ENCODE results near the gene IGDCC3.

GRCh38 chr15:65382921-65383320 is 5.1 kb upstream of the IGDCC3 start:
- no peak for TF ChIP-seq YY1 (IDR thresholded peaks at IDR 0.05; ENCODE audit: insufficient read depth, insufficient read length)
- no peak for TF ChIP-seq SUZ12 (IDR thresholded peaks at IDR 0.05; ENCODE audit: extremely low read depth, insufficient read depth, insufficient read length)
